Fibroblast of skin of right biceps (primary cell): Measurements from ENCODE around the gene SPDYE4.
A peak's percentile ranks its signal among the peaks of the same experiment; 100 is the strongest.

Source experiments
- DNase-seq: peaks from one replicate; pipeline ENCODE4 v3.0.0-alpha.2; 2013

SPDYE4 gene

GRCh38 chr17:8782176-8782575 is 23.8 kb upstream of the SPDYE4 start:
- no peak for DNase-seq

- no peak for DNase-seq
Observed at GRCh38 chr17:8781776-8782175, 23.4 kb upstream of the SPDYE4 start.

GRCh38 chr17:8776881-8777280 is 18.5 kb upstream of the SPDYE4 start:
- DNase-seq: no peak

- no peak for DNase-seq
Observed at GRCh38 chr17:8776248-8776647, 17.9 kb upstream of the SPDYE4 start.

- DNase-seq: no peak
Observed at GRCh38 chr17:8766731-8767130, 8.4 kb upstream of the SPDYE4 start.

- DNase-seq: no peak
Observed at GRCh38 chr17:8762012-8762411, 3.7 kb upstream of the SPDYE4 start.

GRCh38 chr17:8757189-8757588 is 1.2 kb downstream of the SPDYE4 start:
- DNase-seq: no peak

- no peak for DNase-seq
Observed at GRCh38 chr17:8755590-8756255, 2.6 kb downstream of the SPDYE4 start.

- no peak for DNase-seq
Observed at GRCh38 chr17:8754890-8755289, 3.5 kb downstream of the SPDYE4 start.

GRCh38 chr17:8753976-8754440 is 4.3 kb downstream of the SPDYE4 start:
- peak; percentile 21 for DNase-seq

- DNase-seq: no peak
Observed at GRCh38 chr17:8753136-8753975, 5.0 kb downstream of the SPDYE4 start.

- DNase-seq: no peak
Observed at GRCh38 chr17:8749616-8750015, 8.7 kb downstream of the SPDYE4 start.

GRCh38 chr17:8747742-8748141 is 10.6 kb downstream of the SPDYE4 start:
- no peak for DNase-seq

- DNase-seq: peak; percentile 30
Observed at GRCh38 chr17:8746501-8747236, 11.7 kb downstream of the SPDYE4 start.

- peak; percentile 51 for DNase-seq
Observed at GRCh38 chr17:8745586-8746500, 12.5 kb downstream of the SPDYE4 start.

GRCh38 chr17:8744086-8744785 is 14.1 kb downstream of the SPDYE4 start:
- no peak for DNase-seq

- no peak for DNase-seq
Observed at GRCh38 chr17:8742819-8743218, 15.5 kb downstream of the SPDYE4 start.

GRCh38 chr17:8742274-8742673 is 16.1 kb downstream of the SPDYE4 start:
- no peak for DNase-seq

- no peak for DNase-seq
Observed at GRCh38 chr17:8741771-8742170, 16.6 kb downstream of the SPDYE4 start.

GRCh38 chr17:8741366-8741765 is 17.0 kb downstream of the SPDYE4 start:
- no peak for DNase-seq

- DNase-seq: no peak
Observed at GRCh38 chr17:8740486-8740885, 17.9 kb downstream of the SPDYE4 start.

- DNase-seq: peak; percentile 48
Observed at GRCh38 chr17:8739097-8739496, 19.2 kb downstream of the SPDYE4 start.
